Lung microvascular endothelial cell (primary cell): ENCODE results near the gene DEFB114. TPM values are rescaled to one million over a fixed set of nuclear protein-coding genes. Genes with fewer than 3 reads are reported as not detected.
"Not testable (repeated sequence)": the region's sequence is repeated elsewhere in the genome, so short reads cannot be mapped to it uniquely, and the experiment has no call there.

Experiments used
- DNase-seq, 2 donors: peaks; one replicate each; pipeline versions ENCODE4 v3.0.0 to v3.0.0-alpha.2; 2010; ENCODE audit warnings: low read depth in 2 of 2
- total RNA-seq: library from RNA; depleted of rRNA; stranded (reverse); fragments of >200 nt; gene quantifications from 2 replicates; pipeline ENCODE4 v1.2.1, GENCODE V29; 2014

The DEFB114 gene, protein sequence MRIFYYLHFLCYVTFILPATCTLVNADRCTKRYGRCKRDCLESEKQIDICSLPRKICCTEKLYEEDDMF
- total RNA-seq = not detected in 2 replicates

- DNase-seq = no peak
These were observed at the start of gene DEFB114 for GRCh38 chr6:49964064-49964463. Gene DEFB114, minus strand, starts transcription at chr6:49964164. Its CDS starts 59 bp downstream, at chr6:49964105.

DNA sequence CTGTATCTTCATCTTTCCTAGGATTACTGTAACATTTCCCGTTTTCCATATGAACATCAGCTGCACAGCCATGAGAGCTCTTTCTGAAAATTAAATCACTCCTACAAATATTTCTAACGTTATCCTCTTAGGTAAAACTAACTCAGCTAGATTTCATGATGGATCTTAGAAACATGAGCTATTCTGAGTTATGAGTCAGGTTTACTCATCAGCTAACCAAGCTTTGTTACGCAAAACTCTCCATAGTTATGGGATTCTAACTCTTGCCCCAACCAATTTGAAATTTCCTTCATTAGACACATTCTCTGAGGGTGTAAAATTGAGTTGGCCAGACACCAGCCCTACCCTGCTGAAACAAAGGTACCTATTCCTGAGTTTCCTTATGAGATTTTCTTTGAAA lies 43.9 kb upstream of the DEFB114 start:
- DNase-seq = no peak

DNA sequence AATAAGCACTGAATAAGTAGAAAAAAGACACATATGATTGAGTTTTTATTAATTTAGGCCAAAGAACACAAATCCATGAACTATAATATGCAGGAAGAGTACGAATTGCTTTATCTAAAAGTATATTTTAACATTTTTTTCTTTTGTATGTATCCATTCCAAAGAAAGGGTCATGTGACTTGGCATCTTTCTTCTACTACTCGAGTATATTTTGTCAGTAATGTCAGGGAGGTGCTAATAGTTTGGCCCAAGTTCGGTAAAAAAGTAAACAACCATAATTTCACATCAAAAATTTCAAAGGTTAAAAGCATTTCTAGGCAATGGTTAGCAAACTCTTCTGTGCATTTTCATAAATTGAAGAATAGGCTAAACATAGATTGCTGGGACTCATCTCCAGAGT lies 39.2 kb upstream of the DEFB114 start:
- no peak for DNase-seq

GRCh38 chr6:49995278-49995677 lies 31.3 kb upstream of the DEFB114 start:
- no peak for DNase-seq

DNA sequence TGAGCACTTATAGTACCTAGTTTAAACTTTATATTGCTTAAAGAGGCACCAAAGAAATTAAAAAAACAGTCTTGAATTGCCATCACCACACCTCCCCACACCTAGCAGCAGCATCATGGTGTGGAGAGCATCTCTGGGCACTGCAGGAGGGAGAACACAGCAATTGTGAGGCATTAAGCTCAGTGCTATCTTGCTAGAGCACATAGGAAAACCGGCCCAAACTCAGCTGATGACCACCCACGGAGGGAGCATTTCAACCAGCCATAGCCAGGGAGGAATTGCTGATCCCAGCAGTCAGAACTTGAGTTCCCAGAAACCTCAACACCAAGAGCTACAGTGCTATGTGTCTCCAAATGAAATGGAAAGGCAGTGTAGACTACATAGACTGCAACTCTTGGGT lies 24.9 kb upstream of the DEFB114 start:
- no peak for DNase-seq

- no peak for DNase-seq
These were observed 23.8 kb upstream of the DEFB114 start for GRCh38 chr6:49987749-49988148.

- DNase-seq = no peak
These were observed 22.6 kb upstream of the DEFB114 start for GRCh38 chr6:49986551-49986950.

DNA sequence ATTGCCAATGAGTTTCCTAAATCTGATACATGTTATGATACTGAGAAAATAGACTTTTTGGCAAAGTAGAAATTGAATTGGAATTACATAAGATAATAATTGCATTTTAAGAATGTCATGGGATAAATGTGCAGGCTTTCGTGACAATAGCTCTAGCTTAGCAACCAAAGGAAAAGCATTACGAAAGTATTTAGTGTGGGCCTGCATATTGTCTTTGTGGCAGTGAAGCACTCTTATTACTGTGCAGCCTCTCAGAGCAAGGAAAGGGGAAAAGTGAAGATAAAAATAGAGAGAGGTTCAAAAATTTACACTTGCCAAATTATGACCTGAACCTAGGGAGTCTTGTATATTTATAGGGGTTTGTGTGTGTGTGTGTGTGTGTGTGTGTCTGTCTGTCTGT lies 18.1 kb upstream of the DEFB114 start:
- no peak for DNase-seq

- DNase-seq = no peak
These were observed 16.9 kb upstream of the DEFB114 start for GRCh38 chr6:49980898-49981297.

- DNase-seq = no peak
These were observed 15.6 kb upstream of the DEFB114 start for GRCh38 chr6:49979584-49979983.

DNA sequence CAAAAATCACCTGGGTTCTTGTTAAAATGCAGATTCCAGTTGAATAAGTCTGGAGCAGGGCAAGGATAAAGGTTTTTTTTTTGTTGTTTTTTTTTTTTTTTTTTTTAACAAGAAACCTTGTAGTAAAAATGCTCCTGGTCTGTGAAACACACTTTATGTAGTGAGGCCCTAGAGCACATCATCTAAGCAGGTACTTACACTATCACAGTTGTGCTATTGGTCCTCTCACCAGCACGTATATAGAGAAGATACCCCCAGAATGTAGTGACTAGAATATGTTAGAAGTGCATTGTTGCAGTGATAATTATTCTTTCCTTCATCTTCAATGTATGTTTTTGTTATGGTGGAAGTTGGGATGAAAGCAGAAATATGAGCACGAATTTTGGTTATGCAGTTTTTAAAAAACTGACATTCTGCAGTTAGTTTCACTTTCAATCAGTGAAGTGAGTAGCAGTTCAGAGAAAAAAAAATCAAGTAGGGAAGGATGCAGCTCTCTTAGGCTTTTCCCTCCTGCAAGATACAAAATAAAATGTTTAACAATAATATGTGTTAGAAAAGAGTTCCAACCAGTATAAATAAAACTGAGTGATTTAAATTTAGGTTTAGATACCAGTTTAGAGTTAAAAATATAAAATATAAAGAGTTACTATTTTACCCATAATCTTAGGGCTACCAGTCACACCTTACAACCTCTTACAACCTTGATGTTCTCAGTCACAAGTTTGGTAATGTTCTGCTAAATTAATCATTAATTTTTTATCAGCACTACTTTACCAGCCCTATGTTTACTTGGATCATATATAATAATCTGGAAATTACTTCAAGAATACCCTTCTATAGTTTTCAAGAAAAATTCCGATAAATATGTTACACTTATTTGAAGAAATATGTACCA lies 14.6 kb upstream of the DEFB114 start:
- DNase-seq = no peak

DNA sequence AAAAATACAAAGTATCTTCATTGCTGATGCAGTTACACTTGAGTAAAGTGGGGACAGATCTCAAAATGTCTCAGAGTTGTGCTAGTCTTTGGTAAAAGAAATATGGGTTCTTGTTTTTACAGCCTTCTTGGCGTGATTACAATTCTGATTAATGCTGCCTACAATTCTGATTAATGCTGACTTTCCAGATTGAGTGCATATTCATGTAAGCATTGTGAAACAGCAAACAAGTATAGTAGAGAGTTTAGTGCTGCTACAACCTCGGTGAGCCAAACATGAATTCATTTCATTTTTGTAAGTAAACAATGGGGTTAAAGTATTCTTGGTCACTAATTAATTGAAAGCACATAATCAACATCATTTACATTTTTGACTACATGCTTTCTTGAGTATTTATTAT lies 5.6 kb upstream of the DEFB114 start, which contains the start of gene DEFB113:
Gene DEFB113, minus strand, starts transcription at position 21 of the 400 bp plus-strand sequence. Its CDS starts 0 bp downstream, at position 21.
- DNase-seq = no peak

DNA sequence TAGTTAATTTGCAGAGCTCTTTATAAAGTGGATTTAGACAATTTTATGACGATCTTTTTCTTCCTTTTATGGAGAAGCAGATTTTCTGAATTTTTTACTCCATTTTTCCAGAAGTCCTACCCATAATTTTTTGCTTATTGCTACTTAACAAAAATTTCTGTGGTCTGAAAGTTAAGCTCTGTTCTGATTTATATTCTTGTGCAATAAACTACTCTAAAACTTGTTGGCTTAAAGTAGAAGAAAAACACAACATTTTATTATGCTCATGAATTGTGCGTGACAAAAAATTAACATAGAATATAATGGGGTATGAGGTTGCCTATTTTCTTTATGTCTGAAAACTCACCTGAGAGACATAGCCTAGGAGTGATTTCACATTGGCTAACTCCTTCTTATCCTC lies 2.9 kb upstream of the DEFB114 start:
- DNase-seq = no peak

DNA sequence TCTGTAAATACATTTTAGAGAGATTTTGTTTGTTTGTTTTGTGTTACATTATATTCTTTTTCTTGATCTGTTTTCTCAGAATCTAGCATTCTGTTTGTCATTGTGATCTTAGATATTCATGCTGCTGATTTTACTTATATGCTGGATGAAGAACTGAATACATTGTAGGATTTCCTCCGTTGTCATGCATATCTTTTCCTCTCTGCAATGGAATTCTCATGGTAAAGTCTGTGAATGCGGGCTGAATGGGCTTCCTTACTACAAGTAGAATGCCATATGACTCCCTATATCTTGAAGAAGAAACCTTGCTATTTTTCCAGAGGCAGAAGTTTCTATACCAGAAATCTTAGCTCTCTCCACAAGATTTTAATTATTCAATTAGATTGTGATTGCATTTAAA lies 2.4 kb upstream of the DEFB114 start:
- no peak for DNase-seq

GRCh38 chr6:49958180-49958579 lies 5.8 kb downstream of the DEFB114 start:
- DNase-seq = no peak

GRCh38 chr6:49955847-49956246 lies 8.1 kb downstream of the DEFB114 start:
- no peak for DNase-seq

DNA sequence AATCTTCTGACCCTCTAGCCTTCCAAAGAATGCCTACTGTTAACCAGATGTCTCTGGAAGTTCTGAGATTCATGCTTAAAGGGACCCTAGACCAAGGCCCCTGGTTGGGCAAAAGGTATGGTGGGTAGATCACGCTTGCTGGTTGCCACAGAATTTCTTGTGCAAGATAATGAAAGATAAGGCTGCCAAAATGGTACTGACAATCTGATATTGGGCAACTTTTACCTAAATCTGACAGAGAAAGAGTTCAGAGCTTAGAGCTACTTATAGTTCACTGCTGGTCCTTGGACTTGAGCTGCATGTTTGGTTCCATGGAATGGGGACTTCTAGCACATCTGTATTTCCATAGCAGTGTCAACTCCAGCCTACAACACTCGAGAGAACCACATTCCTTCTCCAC lies 12.0 kb downstream of the DEFB114 start:
- no peak for DNase-seq

DNA sequence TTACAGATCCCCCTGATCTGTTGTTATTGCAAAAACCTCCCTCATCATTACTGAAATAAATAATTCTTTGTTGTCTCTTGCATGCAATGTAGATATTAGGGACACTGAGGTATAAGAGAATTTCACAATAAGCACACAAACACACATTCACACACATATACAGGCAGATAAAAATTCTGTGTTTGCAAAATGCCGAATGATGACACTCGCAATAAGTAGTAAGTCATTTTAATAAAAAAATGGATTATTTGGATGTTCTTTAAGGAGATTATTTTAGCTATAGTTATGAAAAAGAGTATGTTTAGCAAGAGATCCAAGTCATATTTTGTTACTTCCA lies 13.6 kb downstream of the DEFB114 start:
- no peak for DNase-seq

DNA sequence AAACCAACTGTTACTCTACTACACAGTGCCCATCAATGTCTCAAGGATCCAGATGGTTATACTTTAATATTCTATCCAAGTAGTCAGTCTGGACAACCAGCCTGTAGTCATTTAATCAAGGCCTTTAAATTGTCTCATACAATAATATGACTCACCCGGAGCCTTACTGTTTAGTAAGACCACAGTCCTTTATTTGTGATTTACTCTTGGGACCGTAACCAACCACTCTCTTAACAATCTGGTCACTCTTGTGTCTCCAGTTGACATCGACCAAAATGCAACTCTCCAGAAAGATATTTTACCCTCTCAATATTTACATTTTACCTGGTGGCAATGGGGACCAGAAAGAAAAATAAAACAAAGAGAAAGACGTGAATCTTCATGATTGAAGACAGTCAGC lies 14.9 kb downstream of the DEFB114 start:
- DNase-seq = no peak

- DNase-seq = no peak
These were observed 17.1 kb downstream of the DEFB114 start for GRCh38 chr6:49946835-49947234.

- DNase-seq = not testable (repeated sequence)
These were observed 19.9 kb downstream of the DEFB114 start for GRCh38 chr6:49944068-49944467.

DNA sequence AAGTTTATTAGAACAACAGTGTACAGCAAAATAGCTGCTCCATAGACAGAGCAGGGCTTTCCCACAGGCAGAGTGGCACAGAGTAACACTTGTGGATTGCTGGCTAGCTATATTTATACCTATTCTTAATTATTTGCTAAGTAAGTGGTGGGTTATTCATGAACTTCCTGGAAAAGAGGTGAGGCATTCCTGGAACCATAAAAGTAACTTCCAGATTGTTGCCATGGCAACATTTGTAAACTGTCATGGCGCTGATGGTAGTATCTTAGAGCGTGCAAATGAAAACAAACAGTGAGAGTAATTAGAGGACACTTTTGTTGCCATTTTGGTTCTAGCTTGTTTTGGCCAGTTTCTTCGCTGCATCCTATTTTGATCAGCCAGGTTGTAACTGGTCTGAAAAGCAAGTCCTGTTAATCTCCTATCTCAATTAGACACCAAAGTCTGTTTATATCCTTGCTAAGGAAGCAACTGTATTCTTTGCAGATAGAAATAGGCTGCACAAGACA lies 23.9 kb downstream of the DEFB114 start:
- no peak for DNase-seq

DNA sequence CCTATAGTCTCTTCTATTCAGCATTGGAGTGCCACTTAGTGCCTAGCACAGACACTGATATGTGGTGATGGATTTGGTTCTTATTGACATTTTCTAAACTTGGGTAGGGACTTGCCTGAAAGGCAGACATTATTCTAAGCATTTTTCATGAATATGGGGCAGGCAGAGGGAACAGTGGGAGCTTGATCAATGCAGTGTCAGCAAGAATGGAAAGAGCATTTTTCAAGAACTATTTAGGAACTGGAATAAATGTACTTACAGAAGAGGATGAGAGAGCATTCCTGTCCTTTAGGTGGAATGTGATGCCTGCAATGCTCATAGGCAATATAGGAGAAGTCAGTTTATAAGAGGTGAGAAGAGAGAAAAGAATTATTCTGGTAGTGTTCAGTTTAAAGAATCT lies 26.2 kb downstream of the DEFB114 start:
- DNase-seq = no peak
